ENCODE results near the gene PHF24. TPM values are rescaled to one million over a fixed set of nuclear protein-coding genes. Genes with fewer than 3 reads are reported as not detected.

PHF24 gene
- total RNA-seq, 1 experiment from 2014 or later = 0.47 TPM

DNA sequence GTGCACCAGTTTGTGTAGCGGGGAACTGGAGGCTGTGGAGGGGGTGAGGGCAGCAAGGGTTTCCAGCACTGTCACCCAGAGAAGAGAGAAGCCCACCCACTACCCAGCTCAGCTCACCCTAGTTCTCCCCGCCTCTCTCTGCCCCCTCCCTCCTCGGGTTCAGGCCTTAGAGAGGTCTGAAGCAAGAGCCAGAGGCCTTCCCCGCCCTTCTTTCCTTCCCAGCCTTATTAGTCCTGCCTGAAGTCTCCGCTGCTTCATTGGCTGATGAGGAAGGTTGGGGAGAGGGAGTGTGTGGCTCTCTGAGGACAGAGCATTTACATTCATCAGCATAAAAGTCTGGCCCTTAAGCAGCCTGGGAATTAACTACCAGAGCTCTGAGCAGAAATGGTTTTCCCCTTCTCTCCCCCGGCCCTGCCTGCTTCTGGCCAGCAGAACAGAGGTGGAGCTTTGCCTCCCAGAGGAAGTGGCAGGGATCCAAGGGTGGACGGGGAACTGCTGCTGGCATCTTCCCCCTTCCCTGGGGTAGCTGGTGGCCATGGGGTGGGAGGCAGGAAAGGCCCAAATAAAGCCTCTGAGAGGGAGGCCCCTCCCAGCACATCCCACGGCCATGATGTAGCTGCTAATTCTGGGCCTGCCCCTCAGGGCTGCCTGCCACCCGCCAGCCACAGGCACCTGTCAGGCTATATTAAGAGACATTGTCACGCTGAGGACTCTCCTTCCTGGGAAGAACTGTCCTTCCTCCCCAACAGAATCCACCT lies 35.6 kb downstream of the PHF24 start:
- ChIA-PET CTCF (interaction anchor here (1.0 to 5.7 kb wide), 14 partner anchors 9 to 610 kb away, joined by 3 to 83 read pairs (median 4); partner anchors contain the start of gene PIGO), RAD21 (ENCODE audit: low non-redundant PET in 1 of 2, low total read pairs in 2 of 2, uncharacterized antibody in 2 of 2, unreplicated experiment in 2 of 2) (interaction anchor here (1.4 to 2.1 kb wide), 4 partner anchors 9 to 233 kb away, joined by 3 to 14 read pairs (median 8); no protein-coding TSS in a partner anchor), POLR2A (interaction anchor here (1.0 to 2.4 kb wide), 4 partner anchors 58 to 94 kb away, joined by 3 to 8 read pairs (median 4); partner anchors contain the start of genes FANCG and VCP)
- Histone ChIP-seq H3K36me3 (ENCODE audit: control insufficient read depth in 1 of 2, insufficient read depth in 2 of 2, low read length in 2 of 2) (0 out of 4 replicates have a peak, but pooled peaks cover 0 to 2% of the 10 kb centered on the region in 2 experiments), H3K4me3 (replicated peaks in 1 of 2; ENCODE audit: low read depth in 1 of 2, low read length in 2 of 2) (no peak overlapping the region), H3K9ac (ENCODE audit: low read length) (no peak overlapping the region), H4K20me1 (ENCODE audit: insufficient read depth) (no peaks in the 10 kb centered on the region), H3K4me1 (ENCODE audit: control insufficient read depth in 1 of 2, insufficient read depth in 2 of 2, low read length in 2 of 2) (peaks cover 21 to 58% of the 10 kb centered on the region in 2 experiments), H3K9me3 (ENCODE audit: control insufficient read depth in 1 of 2, insufficient read depth in 1 of 2, low read depth in 1 of 2, low read length in 2 of 2) (no peaks in the 10 kb centered on the region), H3K4me2 (ENCODE audit: low read length) (0 out of 2 replicates have a peak overlapping the region, but pooled peaks have one; percentile 5), H3K79me2 (ENCODE audit: insufficient read depth, low read length) (no peaks in the 10 kb centered on the region), H3K27ac (ENCODE audit: low read depth, low read length) (no peak overlapping the region), H3K9me2 (ENCODE audit: insufficient read depth) (no peaks in the 10 kb centered on the region), H2AFZ (ENCODE audit: low read depth, low read length, poor library complexity, severe bottlenecking) (no peak overlapping the region), H3K27me3 (ENCODE audit: insufficient read depth, low read length) (no peaks in the 10 kb centered on the region)
- BruUV-seq (replicated peaks) = no TSS peak
- intact Hi-C loops (cut with micrococcal nuclease) = loop anchor here (5.0 kb wide), 1 partner anchor 104 kb away; the partner anchor contains the start of gene PIGO
- no peak for TF ChIP-seq SP1 (IDR thresholded peaks at IDR 0.05; ENCODE audit: low read depth)
- TF ChIP-seq POLR2A (IDR thresholded peaks at IDR 0.05; ENCODE audit: borderline replicate concordance, extremely low read depth, insufficient read depth, insufficient read length) = no peak
- no peak for TF ChIP-seq ELF1 (IDR thresholded peaks at IDR 0.05; ENCODE audit: borderline replicate concordance, low read depth)
- TF ChIP-seq REST (IDR thresholded peaks at IDR 0.05; ENCODE audit: low read depth) = no peak
- ATAC-seq = no peak
- DNase-seq (ENCODE audit: low read depth, low spot score) = no peak
